AG04450 (cell line): Measurements from ENCODE around the gene SCN4A. TPM values are rescaled to one million over a fixed set of nuclear protein-coding genes. Genes with fewer than 3 reads are reported as not detected.
A peak's percentile ranks its signal among the peaks of the same experiment; 100 is the strongest.
"Not testable (repeated sequence)": the region's sequence is repeated elsewhere in the genome, so short reads cannot be mapped to it uniquely, and the experiment has no call there.

Experiments
- CTCF ChIA-PET: fragments of 300-600, 350-600 bp; formaldehyde crosslinking; extraction: SDS; loops from one replicate; lab custom pipeline; 2022; ENCODE audit warnings: antibody characterized with exemption, inconsistent platforms; lab: Charles Lee
- POLR2A ChIA-PET: fragments of 350-600 bp; formaldehyde crosslinking; extraction: SDS; loops from one replicate; lab custom pipeline; 2021; ENCODE audit warnings: antibody characterized with exemption, inconsistent platforms; lab: Yijun Ruan, JAX
- DNase-seq: peaks from one replicate; pipeline ENCODE4 v3.0.0-alpha.2; 2011; ENCODE audit warnings: low read depth, low spot score
- H3K27ac ChIP-seq: one replicate; pipeline ENCODE4 v1.5.1; 2012; ENCODE audit warnings: low read depth, low read length, control low read depth
- H3K27me3 ChIP-seq: one replicate; pipeline ENCODE4 v1.6.0; 2012; ENCODE audit warnings: low read length; ENCODE audit not compliant: control insufficient read depth, insufficient read depth
- H3K4me3 ChIP-seq: 2 replicates; pipeline ENCODE4 v1.5.1; 2011; ENCODE audit warnings: mild to moderate bottlenecking, low read depth, low read length, control low read depth
- H3K9me3 ChIP-seq: 2 replicates; pipeline ENCODE4 v1.5.1; 2012; ENCODE audit warnings: low read length; ENCODE audit not compliant: control insufficient read depth, insufficient read depth
- polyA plus RNA-seq: library from polyadenylated mRNA; depleted of rRNA; stranded (reverse); fragments of >200 nt; gene quantifications from 2 replicates; pipeline ENCODE4 v1.2.3, GENCODE V29; 2011; rRNA removed
- small RNA-seq: library from RNA; depleted of rRNA; stranded (forward); fragments of <200 nt; gene quantifications from one replicate; pipeline ENCODE3, GENCODE V24; 2012; ENCODE audit warnings: low read depth; ENCODE audit not compliant: insufficient read length
- TF ChIP-seq, protein P1 (sequence below): IDR thresholded peaks from 2 replicates; pipeline ENCODE4 v1.5.1; 2011; ENCODE audit warnings: low read depth, low read length, control low read depth, inconsistent platforms

Gene SCN4A
- polyA plus RNA-seq, 1 experiment, result 0.01 TPM

DNA sequence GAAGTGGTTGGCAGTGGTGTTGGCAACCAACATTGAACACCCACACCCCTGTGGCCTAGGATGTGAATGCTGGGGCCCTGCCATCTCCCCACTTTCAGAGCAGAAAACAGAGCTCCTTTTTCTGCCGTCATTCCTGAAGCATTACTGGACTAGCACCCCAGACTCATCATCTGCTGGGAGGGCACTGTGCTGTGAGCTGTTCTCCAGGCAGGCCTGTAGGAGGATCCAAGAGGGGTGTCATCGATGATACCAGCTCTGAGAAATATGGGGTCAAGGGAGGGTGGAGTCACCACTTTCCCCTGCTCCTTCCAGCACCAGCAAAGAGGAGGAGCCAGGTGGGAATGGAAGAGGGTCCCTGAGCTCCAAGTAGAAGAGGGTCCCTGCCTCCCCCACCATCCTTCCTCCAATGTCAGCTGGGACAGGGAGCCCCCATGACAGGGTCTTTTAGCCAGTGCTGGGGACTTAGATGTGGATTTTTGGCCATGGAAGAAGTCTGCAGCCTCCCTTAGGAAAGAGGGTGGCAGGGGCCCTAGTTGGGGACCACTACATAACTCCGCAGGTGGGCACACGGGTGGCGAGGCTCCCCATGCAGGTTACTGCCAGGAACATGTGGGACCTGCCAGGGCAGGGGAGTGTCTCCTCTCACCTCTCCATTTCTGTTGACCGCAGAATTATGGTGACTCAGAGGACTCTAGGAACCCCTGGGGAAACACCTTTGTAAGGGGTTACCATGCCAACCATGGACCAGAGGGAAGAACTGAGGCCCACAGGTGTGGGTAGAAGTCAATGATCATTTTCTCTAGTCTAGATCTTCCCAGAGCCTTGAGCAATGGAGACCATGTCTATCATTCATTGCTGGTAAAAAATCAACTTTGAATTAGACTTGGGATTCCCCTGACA, 73.6 kb downstream of the SCN4A start:
- POLR2A ChIA-PET, CTCF ChIA-PET, H3K4me3 ChIP-seq, H3K27me3 ChIP-seq, H3K27ac ChIP-seq, DNase-seq, H3K9me3 ChIP-seq: not testable (repeated sequence)

DNA sequence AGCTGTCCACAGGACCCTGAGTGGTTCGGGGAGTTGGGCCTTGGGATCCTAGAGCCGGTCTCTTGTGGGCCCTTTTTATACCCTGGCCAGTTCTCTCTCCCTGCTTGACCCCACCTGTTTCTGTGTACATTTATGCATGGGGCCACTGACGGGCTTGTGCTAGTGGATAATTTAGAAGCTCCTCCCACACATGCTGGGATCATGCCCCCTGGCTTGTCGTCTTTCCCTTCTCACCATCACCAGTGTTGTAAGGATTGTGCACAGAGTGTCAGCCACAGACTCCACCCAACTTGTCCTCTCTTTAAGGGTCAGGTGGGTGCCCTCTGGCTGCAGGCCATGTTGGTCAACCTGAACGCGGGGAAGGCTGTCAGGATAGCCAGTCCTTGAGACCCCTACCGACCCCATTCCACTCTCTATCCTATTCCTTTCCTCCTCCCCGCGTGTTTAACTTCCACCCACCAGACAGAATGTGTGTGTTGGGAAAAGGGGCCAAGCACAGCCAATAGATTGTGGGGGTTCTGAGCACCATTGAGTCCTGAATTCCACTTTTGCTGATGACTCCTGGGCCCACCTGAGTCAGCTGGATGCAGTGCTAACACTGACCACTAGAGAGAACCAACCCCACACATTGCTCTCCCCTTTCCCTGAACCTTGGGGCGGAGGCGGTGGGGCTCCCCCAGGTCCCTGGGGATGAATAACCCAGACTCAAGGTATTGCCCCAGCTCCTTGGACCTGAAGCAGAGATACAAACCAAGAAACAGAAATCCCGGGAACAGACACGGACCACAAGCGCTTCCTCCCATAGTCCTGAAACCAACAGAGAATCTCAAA, 76.0 kb downstream of the SCN4A start, which contains the start of gene CSH1:
TSS of gene CSH1 (minus strand) at position 51 of the 831 bp plus-strand sequence. CDS start 63 bp downstream, outside the sequence.
- H3K27me3 ChIP-seq, result peaks cover 12% of the 10 kb centered on the region
- H3K27ac ChIP-seq, H3K4me3 ChIP-seq, POLR2A ChIA-PET, CTCF ChIA-PET, H3K9me3 ChIP-seq, DNase-seq: not testable (repeated sequence)

DNA sequence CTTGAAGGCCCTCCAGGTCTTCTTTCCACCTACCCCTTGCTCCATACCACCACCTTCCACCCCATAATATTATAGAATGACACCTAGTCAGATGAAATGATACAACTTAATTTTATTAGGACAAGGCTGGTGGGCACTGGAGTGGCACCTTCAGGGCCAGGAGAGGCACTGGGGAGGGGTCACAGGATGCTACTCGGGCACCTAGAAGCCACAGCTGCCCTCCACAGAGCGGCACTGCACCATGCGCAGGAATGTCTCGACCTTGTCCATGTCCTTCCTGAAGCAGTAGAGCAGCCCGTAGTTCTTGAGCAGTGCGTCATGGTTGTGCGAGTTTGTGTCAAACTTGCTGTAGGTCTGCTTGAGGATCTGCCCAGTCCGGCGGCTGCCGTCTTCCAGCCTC, 77.9 kb downstream of the SCN4A start:
- DNase-seq, CTCF ChIA-PET, H3K27ac ChIP-seq, POLR2A ChIA-PET, H3K4me3 ChIP-seq, H3K9me3 ChIP-seq: not testable (repeated sequence)
- H3K27me3 ChIP-seq, result peaks cover 13% of the 10 kb centered on the region

DNA sequence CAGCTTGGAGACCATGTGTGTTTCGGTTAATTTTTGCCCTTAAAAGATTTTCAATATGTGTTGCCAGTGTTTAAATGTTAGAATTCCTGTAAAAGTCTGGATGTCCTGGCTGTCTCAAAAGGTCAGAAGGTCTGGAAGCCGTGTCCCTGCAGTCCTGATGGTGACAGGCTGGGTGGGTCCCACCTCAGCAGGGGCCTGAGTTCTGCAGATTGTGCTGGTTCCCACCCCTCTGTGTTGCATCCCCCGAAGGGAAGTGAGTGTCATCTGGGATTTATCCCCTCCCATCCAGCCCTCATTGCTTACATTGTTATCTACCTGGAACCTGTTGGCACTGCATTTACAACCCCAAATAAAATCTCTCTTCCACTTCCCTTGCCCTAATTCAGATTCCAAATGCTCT, 78.7 kb downstream of the SCN4A start:
- DNase-seq, H3K4me3 ChIP-seq, POLR2A ChIA-PET, H3K9me3 ChIP-seq, H3K27ac ChIP-seq, CTCF ChIA-PET: not testable (repeated sequence)
- peaks cover 13% of the 10 kb centered on the region for H3K27me3 ChIP-seq

DNA sequence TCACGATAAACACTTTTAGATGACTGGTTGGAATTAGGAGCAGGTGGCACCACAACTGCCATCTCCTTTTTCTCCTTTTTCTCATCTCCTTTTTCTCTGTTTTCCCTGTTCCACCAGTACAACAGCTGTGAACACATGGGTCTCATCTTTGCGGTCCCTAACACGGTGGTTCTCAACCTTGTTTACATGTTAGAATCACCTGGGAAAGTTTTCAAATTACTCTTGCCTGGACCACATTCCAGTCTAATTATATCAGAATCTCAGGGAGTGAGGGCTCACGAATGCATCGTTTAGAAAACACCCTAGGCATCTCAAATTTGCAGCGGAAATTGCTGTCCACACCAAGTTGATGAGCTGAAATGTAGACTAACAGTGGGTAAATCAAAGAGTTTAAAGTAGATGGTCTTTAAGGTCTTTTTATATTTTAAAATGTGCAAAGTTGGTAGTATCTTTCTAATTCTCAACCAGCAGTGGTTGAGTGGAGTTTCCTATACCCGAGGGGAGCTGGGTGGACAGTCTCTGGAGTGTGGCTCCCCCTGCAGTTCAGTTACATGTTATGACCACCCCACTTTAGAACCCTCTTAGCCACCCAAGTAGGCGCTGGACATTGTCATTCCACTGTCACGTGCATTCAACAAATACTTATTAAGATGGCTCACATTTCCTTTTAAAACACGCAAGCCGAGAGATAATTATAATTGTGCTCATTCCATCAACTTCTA, 80.2 kb downstream of the SCN4A start:
- CTCF ChIA-PET, result interaction anchor here (0.5 to 0.6 kb wide), 3 partner anchors 19 to 1148 kb away, joined by 3 to 4 read pairs (median 3); no protein-coding TSS in a partner anchor
- H3K27ac ChIP-seq, H3K9me3 ChIP-seq, H3K4me3 ChIP-seq, POLR2A ChIA-PET, DNase-seq: not testable (repeated sequence)
- peaks cover 13% of the 10 kb centered on the region for H3K27me3 ChIP-seq

DNA sequence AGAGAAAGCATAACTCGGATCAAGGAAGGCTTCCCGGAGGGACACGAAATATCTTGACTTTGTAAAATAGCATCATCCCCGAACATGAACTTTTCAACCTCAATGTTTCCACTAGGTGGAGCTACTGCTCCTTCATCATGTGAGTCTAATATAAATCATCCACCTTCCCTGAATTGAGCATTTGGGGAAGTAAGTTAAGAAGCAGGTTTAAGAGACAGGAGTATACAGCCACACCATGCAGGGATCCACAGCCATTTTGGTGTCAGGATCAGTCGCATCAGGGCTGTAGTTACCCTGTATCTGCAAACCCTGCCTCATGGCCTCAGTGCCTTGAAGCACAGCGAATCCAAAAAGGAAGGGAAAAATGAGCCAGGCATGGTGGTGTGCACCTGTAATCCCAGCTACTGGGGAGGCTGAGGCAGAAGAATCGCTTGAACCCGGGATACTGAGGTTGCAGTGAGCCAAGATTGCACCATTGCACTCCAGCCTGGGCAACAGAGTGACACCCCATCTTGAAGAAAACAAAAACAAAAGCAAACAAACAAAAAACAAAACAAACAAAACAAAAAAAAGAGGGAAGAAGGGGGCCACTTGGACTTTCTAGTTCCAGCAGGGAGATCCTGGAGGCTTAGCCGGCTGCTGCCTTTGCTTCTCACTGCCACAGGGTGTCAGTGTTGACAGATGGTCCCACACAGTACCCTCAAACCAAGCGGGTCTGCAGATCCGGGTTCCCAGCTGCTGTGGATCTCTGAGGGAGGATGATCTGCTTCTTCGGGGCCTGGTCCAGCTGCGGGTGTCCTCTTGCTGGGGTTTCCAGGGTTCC, 83.5 kb downstream of the SCN4A start:
- H3K27ac ChIP-seq, POLR2A ChIA-PET, H3K9me3 ChIP-seq, DNase-seq, H3K4me3 ChIP-seq: not testable (repeated sequence)
- TF ChIP-seq, protein P1, sequence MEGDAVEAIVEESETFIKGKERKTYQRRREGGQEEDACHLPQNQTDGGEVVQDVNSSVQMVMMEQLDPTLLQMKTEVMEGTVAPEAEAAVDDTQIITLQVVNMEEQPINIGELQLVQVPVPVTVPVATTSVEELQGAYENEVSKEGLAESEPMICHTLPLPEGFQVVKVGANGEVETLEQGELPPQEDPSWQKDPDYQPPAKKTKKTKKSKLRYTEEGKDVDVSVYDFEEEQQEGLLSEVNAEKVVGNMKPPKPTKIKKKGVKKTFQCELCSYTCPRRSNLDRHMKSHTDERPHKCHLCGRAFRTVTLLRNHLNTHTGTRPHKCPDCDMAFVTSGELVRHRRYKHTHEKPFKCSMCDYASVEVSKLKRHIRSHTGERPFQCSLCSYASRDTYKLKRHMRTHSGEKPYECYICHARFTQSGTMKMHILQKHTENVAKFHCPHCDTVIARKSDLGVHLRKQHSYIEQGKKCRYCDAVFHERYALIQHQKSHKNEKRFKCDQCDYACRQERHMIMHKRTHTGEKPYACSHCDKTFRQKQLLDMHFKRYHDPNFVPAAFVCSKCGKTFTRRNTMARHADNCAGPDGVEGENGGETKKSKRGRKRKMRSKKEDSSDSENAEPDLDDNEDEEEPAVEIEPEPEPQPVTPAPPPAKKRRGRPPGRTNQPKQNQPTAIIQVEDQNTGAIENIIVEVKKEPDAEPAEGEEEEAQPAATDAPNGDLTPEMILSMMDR, result peak; percentile 48
- peaks cover 13% of the 10 kb centered on the region for H3K27me3 ChIP-seq
- CTCF ChIA-PET, result interaction anchor here (0.6 to 1.9 kb wide), 9 partner anchors 13 to 508 kb away, joined by 3 to 8 read pairs (median 5); no protein-coding TSS in a partner anchor

Small RNA genes lying within 50 kb of the gene (small RNA-seq; reads per million reads assigned to genes)
- gene AC127029.1 (not detected), gene GH1 (not detected)

Other genes starting within 250 kb of the SCN4A start
- gene STRADA, start 231.1 kb downstream of the SCN4A start, polyA plus RNA-seq, result 28.0 and 28.1 TPM in 2 replicates
- gene CCDC47, start 199.3 kb downstream of the SCN4A start, polyA plus RNA-seq, result 52.2 and 68.9 TPM in 2 replicates
- gene DDX42, start 198.7 kb downstream of the SCN4A start, polyA plus RNA-seq, result 122 and 141 TPM in 2 replicates
- gene PSMC5, start 145.5 kb downstream of the SCN4A start, polyA plus RNA-seq, result 179 and 220 TPM in 2 replicates
- 54.2 and 58.4 TPM in 2 replicates for gene FTSJ3, start 145.3 kb downstream of the SCN4A start, polyA plus RNA-seq
- 48.8 and 58.3 TPM in 2 replicates for gene SMARCD2, start 130.2 kb downstream of the SCN4A start, polyA plus RNA-seq
- not detected in 2 replicates for gene CSH2, start 99.2 kb downstream of the SCN4A start, polyA plus RNA-seq
- gene GH2, start 91.0 kb downstream of the SCN4A start, polyA plus RNA-seq, result not detected in 2 replicates
- not detected in 2 replicates for gene CSH1, start 76.3 kb downstream of the SCN4A start, polyA plus RNA-seq
- not detected in 2 replicates for gene CSHL1, start 61.7 kb downstream of the SCN4A start, polyA plus RNA-seq
- not detected in 2 replicates for gene GH1, start 54.1 kb downstream of the SCN4A start, polyA plus RNA-seq
- not detected in 2 replicates for gene CD79B, start 40.6 kb downstream of the SCN4A start, polyA plus RNA-seq
- gene PRR29, start 25.4 kb upstream of the SCN4A start, polyA plus RNA-seq, result 0.15 and 0.19 TPM in 2 replicates
- gene ICAM2, start 47.7 kb upstream of the SCN4A start, polyA plus RNA-seq, result 0.16 and 0.52 TPM in 2 replicates
- gene ERN1, start 157.2 kb upstream of the SCN4A start, polyA plus RNA-seq, result 4.5 and 4.7 TPM in 2 replicates